Epithelial cell of proximal tubule (primary cell): Measurements from ENCODE around the gene PHF13. TPM values are rescaled to one million over a fixed set of nuclear protein-coding genes. Genes with fewer than 3 reads are reported as not detected.
A peak's percentile ranks its signal among the peaks of the same experiment; 100 is the strongest.

Experiments used
- DNase-seq: peaks from one replicate; pipeline ENCODE4 v3.0.0-alpha.2; 2011; ENCODE audit warnings: low read depth
- H3K4me3 ChIP-seq: 2 replicates; pipeline ENCODE4 v1.5.1; 2011; ENCODE audit warnings: low read depth, mild to moderate bottlenecking, low read length
- CTCF ChIP-seq: conservative IDR thresholded peaks from 2 replicates; pipeline ENCODE4 v1.5.1; 2012; ENCODE audit warnings: low read depth, mild to moderate bottlenecking, low read length
- total RNA-seq: library from RNA; depleted of rRNA; stranded (reverse); fragments of >200 nt; gene quantifications from 2 replicates; pipeline ENCODE4 v1.2.3, GENCODE V29; 2015

Gene PHF13
- 5.5 and 7.2 TPM in 2 replicates for total RNA-seq

DNA sequence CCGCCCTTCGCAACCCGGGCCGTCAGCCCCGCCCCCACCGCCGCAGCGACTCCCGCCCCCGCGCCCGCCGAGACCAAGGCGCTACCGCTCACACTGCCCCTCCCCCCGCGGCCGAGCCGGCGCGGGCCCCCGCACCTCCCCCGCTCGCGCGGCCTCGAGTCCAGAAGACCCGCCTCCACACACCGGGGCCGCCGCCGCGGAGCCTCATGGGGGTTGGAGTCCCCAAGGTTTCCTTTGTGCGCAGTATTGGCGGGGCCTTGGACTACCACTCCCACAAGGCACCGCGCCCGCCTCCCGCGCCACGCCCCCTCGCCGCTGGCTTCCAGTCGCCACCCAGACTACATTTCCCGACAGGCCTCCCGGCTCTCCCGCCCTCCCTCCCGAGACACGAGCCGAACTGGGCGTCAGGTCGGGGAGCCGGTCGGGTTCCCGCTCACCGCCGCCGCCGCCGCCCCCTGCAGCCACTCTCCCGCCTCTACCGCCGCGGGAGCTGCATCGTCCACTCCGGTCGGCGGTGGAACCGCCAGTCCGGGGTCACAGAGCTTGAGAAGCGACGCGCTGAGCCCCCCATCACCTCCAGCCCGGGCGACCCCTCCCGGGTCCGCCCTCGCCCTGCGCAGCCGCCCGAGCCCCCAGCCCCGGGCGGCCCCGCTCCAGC, at the start of gene PHF13:
PHF13 (plus strand) TSS at position 371 of the 658 bp plus-strand sequence. CDS start 336 bp downstream, outside the sequence.
- peak; percentile 79 for DNase-seq
- peak within 1 kb of the TSS; percentile 84 for H3K4me3 ChIP-seq
- TF ChIP-seq CTCF, result no peak

DNA sequence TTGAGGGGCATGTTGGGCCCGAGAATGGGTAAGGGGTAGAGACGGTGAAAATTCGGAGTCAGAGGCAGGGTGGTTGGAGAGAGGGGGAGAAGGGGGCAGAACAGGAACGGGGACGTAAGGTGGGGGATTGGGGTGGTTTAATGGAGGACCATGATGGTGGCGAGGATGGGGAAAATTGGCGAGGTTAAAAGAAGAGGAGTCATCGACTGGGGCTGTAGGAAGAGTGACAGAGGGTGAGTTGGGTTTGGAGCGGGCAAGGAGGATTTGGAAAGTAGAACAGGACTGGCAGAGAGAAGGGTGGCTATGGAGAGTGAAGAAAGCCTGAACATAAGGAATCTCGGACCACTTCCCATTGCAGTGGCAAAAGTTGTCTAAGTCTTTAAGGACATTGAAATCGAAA, 44.5 kb upstream of the PHF13 start:
- no peak for TF ChIP-seq CTCF
- no peak overlapping the region for H3K4me3 ChIP-seq
- no peak for DNase-seq

- DNase-seq, result no peak
- TF ChIP-seq CTCF, result no peak
- no peak overlapping the region for H3K4me3 ChIP-seq
Observed at GRCh38 chr1:6570100-6570499, 43.4 kb upstream of the PHF13 start.

- no peak overlapping the region for H3K4me3 ChIP-seq
- no peak for DNase-seq
- no peak for TF ChIP-seq CTCF
Observed at GRCh38 chr1:6570987-6571386, 42.5 kb upstream of the PHF13 start.

GRCh38 chr1:6572653-6573383, 40.7 kb upstream of the PHF13 start:
- no peak for TF ChIP-seq CTCF
- no peak for DNase-seq
- H3K4me3 ChIP-seq, result no peak overlapping the region

DNA sequence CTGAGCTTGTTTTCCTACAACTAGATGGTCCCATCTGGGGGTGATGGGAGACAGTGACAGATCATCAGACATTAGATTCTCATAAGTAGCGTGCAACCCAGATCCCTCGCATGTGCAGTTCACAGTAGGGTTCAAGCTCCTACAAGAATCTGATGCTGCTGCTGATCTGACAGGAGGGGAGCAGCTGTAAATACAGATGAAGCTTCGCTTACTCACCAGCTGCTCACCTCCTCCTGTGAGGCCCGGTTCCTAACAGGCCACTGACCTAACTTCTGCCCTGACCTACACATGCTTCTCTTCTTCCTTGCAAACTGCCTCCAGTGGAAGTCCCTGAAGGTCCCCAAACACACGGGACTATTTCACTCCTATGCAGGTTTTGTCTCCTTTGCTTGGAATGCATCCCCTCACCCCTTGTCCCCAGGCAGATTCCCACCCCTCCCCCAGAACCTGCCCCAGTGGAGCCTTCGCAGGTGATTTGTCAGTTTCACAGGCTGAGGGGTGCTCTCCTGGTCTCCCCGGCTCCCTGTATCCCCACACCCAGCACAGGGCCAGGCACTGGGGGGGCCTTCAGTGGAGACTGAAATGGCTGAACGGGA, 39.4 kb upstream of the PHF13 start:
- no peak overlapping the region for H3K4me3 ChIP-seq
- TF ChIP-seq CTCF, result no peak
- no peak for DNase-seq
